Measurements from ENCODE around the gene DNAJB11.
"Not testable (repeated sequence)": the region's sequence is repeated elsewhere in the genome, so short reads cannot be mapped to it uniquely, and the experiment has no call there.

DNAJB11 gene

GRCh38 chr3:186552408-186553031 lies 18.0 kb upstream of the DNAJB11 start:
- no peak for DNase-seq

GRCh38 chr3:186564586-186564985 lies 5.9 kb upstream of the DNAJB11 start:
- no peak for DNase-seq

- no peak for DNase-seq
Measured at GRCh38 chr3:186566772-186567071, 3.8 kb upstream of the DNAJB11 start.

- no peak for DNase-seq
Measured at GRCh38 chr3:186567072-186567921, 3.2 kb upstream of the DNAJB11 start, which contains the start of gene TBCCD1. Gene TBCCD1 (minus strand): TSS chr3:186567339. CDS start chr3:186564329, 3,010 bp downstream.

GRCh38 chr3:186569361-186569760 lies 1.2 kb upstream of the DNAJB11 start:
- not testable (repeated sequence) for DNase-seq

GRCh38 chr3:186569779-186570095 lies 783 bp upstream of the DNAJB11 start:
- no peak for DNase-seq

GRCh38 chr3:186570941-186571643 lies 572 bp downstream of the DNAJB11 start:
- DNase-seq: no peak

- DNase-seq: no peak
Measured at GRCh38 chr3:186571644-186572013, 1.1 kb downstream of the DNAJB11 start.

GRCh38 chr3:186577521-186577920 lies 7.0 kb downstream of the DNAJB11 start:
- no peak for DNase-seq

- no peak for DNase-seq
Measured at GRCh38 chr3:186580785-186581184, 10.3 kb downstream of the DNAJB11 start.

GRCh38 chr3:186582541-186582940 lies 12.0 kb downstream of the DNAJB11 start:
- no peak for DNase-seq

- no peak for DNase-seq
Measured at GRCh38 chr3:186583831-186584230, 13.3 kb downstream of the DNAJB11 start.

GRCh38 chr3:186586245-186586644 lies 15.7 kb downstream of the DNAJB11 start:
- DNase-seq: not testable (repeated sequence)

GRCh38 chr3:186587183-186587582 lies 16.7 kb downstream of the DNAJB11 start:
- DNase-seq: no peak

- DNase-seq: no peak
Measured at GRCh38 chr3:186588632-186589031, 18.1 kb downstream of the DNAJB11 start.

GRCh38 chr3:186589121-186589520 lies 18.6 kb downstream of the DNAJB11 start:
- DNase-seq: no peak

- DNase-seq: no peak
Measured at GRCh38 chr3:186589856-186590579, 19.5 kb downstream of the DNAJB11 start.

- no peak for DNase-seq
Measured at GRCh38 chr3:186590580-186591295, 20.2 kb downstream of the DNAJB11 start.

GRCh38 chr3:186592682-186593081 lies 22.2 kb downstream of the DNAJB11 start:
- DNase-seq: no peak

GRCh38 chr3:186593862-186594261 lies 23.3 kb downstream of the DNAJB11 start:
- no peak for DNase-seq

- DNase-seq: no peak
Measured at GRCh38 chr3:186594591-186595113, 24.1 kb downstream of the DNAJB11 start.

GRCh38 chr3:186596568-186597287 lies 26.2 kb downstream of the DNAJB11 start:
- no peak for DNase-seq

Measured in SIG-M5 (cell line).